GM21528 (cell line): ENCODE data around the gene PLEKHA6.

Source experiments
- ATAC-seq: cut with Tn5 transposase; IDR thresholded peaks from one replicate; pipeline ENCODE4 v1.9.1; 2021; ENCODE audit warnings: mild to moderate bottlenecking, moderate library complexity; ENCODE audit not compliant: unreplicated experiment, low FRiP score

PLEKHA6 gene

GRCh38 chr1:204289280-204289679 lies 70.4 kb downstream of the PLEKHA6 start:
- ATAC-seq: no peak

GRCh38 chr1:204288021-204288588 lies 71.6 kb downstream of the PLEKHA6 start:
- ATAC-seq: no peak

GRCh38 chr1:204287466-204287891 lies 72.2 kb downstream of the PLEKHA6 start:
- no peak for ATAC-seq

DNA sequence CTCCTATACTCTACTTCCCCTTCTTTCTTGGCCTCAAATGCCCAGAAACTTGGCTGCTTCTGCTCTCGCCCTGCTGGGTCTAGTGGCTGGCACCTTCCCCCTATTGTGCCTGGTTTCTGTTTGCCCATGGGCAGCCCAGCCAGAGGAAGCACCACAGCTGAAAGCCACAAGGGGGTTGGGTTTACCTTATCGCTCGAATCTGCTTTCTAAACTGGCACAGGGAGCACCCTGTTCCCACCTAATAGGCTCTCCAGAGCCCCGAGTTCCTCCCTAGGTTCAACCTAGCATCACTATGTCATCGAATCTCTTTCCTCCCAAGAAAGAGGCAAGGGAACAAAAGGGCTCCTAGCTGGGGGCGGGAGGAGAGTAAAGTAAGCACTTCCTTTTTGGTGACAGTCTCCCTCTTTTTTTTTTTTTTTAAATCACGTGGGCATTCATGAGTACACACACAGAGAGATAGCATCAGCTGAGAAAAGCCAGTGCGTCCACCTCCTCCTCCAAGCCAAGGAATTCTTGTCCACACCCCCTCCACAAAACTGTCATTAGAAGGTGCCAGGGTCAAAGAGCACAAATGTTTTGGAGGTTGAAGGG lies 72.8 kb downstream of the PLEKHA6 start:
- no peak for ATAC-seq

GRCh38 chr1:204286315-204286714 lies 73.4 kb downstream of the PLEKHA6 start:
- no peak for ATAC-seq

- no peak for ATAC-seq
Observed at GRCh38 chr1:204285436-204286305, 74.1 kb downstream of the PLEKHA6 start.

DNA sequence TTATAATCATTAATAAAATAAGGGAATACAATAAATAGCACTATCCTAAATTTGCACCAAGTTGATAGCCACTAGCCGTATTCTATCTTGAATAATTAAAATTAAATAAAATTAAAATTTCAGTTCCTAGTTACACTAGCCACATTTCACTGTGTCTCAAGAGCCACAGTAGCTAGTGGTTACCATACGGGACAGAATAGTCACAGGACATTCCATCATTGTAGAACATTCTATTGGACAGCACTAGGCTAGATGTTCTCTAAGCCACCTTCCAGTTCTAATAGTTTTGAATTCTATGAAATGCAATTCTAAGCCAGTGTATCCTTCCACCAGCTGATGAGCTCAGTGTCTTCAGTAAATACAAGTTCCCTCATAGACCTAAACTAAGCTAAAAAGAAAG lies 74.8 kb downstream of the PLEKHA6 start:
- no peak for ATAC-seq

GRCh38 chr1:204283711-204284651 lies 75.7 kb downstream of the PLEKHA6 start:
- ATAC-seq: no peak

DNA sequence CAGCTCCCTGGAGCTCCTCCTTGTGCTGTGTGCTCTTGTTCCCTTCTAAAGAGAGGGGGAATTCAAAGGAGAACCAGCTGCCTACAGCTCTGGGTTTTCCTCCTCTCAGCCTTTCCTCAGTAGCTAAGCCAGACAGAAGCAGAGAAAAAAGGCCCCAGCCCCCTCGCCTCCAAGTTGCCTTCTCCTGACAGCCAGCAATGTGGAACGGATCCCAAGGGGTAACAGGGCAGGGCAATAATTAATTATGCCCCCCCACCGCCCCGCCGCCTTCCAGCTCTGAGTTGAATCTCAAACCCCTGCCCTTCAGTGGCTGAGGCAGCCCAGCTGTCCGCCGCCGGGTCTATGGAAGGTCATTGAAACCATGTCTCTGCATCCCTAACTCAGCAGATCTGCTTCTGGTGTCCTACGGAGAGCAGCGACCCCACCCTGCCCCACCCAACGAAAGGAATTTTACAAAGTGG lies 76.9 kb downstream of the PLEKHA6 start:
- ATAC-seq: no peak

DNA sequence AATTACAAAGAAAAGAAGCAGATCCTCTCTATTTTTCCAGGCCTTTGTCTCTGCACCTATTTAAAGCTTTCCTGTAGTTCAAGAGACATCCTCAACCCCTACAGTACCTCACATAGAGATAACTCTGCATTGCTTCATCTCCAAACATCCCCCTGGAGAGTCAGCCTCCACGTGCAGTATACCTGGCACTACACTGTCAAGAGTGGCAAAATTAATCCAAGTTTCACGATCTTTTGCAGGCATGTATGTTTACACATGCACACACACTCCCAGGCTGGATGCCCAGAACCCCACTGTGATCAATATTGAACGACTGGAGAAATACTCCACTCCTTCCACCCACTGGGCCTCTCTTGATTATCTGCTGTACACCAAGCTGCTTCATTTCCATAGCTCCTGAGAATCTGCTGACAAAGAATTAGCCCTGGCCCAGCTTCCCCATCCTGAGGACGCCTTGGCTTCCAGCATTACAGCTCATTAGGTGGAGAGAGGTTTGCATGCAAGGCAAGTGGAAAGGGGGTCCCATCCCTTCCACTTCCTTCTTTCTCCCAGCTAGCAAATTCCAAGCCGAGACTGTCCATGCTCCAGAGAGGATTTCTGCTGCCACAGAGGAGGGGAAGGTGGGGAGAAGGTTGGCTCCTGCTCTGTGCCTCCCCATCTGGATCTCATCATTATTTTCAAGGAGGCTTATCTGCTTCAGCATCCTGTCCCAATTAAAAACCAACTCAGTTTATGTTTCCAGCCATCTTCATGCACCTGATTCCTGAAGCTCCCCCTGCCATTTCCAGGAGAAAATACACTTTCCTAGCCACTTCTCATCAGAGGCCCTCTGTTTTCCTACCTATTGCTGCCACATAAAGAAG lies 79.4 kb downstream of the PLEKHA6 start:
- no peak for ATAC-seq

- ATAC-seq: no peak
Observed at GRCh38 chr1:204278958-204279357, 80.8 kb downstream of the PLEKHA6 start.

- ATAC-seq: no peak
Observed at GRCh38 chr1:204278251-204278650, 81.5 kb downstream of the PLEKHA6 start.

DNA sequence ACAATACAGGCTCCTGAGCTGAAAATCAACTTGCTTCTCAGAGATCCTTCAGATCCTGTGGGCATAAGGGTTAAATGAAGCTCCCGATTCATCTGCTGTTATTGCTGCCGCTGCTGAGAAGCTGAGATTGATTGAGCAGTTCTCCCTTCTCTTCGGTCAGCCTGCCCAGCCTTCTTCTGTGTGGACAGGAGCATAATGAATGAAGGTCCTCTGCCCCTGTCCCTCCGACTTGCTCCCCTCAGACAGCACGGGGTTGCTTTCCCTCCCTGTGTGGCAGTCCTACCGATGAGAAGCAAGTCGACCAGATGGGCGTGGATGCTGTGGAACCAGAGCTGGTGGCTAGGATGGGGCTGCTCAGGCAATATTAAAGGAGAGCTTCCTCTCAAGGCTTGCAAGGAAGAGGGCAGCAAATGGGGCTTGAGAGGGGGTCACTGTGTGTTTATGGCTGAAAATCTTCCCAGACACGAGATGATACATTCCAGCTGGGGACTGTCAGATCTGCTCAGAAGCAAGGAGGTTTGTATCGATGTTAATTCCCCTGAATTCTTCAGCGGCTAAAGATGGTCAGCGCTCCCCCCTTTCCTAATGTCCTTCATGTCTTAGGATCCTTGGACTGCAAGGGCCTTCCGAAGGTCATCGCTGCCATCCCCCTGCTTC lies 82.0 kb downstream of the PLEKHA6 start:
- no peak for ATAC-seq

DNA sequence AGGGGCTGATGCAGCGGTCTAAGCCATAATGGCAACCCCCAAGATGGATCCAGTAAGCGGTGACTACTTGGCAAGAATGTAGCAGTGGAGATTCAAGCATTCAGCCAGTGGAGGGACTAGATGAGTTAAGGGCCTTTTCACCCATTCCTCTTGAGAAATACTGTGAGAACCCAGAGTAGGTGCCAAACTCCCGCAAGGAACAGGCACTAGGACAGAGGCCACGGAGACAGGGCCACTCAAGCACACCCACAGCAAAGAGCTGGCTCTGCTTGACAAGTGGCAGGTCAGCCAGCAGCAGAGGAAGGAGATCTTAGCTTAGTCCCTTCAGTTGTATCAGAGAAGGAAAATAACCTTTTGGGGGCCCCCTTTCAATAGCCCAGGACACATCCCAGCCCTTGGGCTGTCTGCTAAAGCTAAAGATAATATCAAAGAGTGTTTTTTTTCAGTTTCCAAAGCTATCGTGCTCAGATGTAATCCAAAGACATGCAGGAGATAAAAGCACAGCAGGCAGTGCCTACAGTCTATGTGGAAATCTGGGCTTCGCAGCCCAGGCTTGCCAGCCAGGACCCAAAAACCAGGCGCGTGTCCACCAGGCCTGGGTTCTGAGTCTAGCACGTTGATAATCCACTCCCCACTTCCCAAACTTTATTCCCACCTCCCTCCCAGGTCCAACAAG lies 83.9 kb downstream of the PLEKHA6 start:
- no peak for ATAC-seq

DNA sequence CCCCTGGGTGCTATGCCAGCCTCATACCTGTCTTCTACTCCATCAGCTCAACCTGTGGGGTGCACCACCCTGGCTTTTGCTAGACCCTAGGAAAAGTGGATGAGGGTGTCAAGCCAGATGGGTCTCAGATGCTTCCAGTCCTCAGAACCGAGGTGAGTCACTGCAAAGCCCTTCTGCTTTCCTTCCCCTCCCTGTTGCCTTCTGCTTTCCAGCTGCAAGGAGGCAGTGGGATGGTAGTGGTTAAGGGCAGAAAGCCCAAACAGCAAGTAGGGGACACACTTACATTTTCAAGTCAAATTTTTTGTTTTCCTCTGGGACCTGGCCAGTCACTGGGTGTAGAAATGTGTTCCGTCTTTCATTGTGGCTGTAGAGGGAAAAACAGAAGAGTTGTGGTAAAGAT lies 85.3 kb downstream of the PLEKHA6 start:
- no peak for ATAC-seq

DNA sequence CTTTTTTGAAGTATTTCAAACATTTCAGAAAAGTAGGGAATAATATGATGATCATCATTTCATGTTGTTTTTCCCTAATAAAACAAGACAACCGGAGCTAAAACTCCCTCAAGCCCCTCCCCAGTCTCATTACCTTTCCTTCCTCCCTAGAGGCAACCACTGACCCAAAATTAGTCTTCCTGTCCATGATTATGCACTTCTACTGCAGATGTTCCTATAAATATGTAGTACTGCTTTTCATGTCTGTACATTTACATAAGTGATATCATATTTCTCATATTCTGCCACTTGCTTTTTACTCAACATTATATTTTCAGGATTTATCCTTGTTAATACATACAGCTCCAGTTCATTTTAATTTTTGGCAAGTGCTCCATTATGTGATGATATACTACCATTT lies 87.2 kb downstream of the PLEKHA6 start:
- ATAC-seq: no peak

- no peak for ATAC-seq
Observed at GRCh38 chr1:204271970-204272369, 87.8 kb downstream of the PLEKHA6 start.

GRCh38 chr1:204268101-204268500 lies 91.6 kb downstream of the PLEKHA6 start:
- ATAC-seq: no peak

DNA sequence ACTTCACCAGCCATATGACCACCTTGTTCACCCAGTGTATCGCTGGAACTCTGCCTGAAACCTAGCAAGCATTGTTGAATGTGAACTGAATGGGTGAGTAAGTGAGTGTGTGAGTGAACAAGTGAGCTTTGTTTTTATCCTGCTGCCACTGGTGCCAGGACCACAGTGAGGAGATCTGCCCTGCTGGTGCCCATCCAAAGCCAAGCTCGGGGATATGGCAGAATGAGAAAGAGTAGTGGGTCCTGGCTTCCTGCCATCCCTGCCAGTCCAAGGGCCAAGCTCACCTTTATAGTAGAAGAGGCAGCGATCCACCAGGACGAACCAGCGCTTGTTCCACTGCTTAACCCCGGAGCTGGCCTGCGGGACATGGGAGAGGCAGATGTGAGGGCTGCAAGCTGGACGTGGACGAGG lies 92.5 kb downstream of the PLEKHA6 start:
- ATAC-seq: no peak
